ENCODE results near the gene MALSU1. TPM values are rescaled to one million over a fixed set of nuclear protein-coding genes. Genes with fewer than 3 reads are reported as not detected.

The MALSU1 gene
- total RNA-seq, 4 donors from 2014 or later = 42.4 to 70.6 (median 47.2) TPM

DNA sequence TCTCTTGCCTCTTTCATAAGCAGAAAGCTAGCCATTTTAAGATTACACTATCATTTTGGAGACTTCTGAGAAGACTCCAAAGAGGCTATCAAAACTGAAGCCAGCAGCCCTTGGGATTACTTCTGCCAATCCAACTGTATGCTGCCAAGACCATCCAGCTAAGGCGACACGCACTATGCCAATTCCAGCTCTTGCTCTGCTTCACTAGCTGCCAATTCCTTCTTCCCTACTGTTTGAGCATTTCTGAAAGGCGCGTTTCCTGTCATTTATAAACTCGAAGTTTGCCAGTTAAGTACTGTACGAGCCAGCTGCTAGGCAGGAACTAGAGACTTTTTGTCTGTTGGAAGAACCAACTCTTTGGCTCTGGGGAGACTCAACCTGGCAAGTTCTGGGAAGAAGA, 36.5 kb downstream of the MALSU1 start:
- TF ChIP-seq, protein P1, sequence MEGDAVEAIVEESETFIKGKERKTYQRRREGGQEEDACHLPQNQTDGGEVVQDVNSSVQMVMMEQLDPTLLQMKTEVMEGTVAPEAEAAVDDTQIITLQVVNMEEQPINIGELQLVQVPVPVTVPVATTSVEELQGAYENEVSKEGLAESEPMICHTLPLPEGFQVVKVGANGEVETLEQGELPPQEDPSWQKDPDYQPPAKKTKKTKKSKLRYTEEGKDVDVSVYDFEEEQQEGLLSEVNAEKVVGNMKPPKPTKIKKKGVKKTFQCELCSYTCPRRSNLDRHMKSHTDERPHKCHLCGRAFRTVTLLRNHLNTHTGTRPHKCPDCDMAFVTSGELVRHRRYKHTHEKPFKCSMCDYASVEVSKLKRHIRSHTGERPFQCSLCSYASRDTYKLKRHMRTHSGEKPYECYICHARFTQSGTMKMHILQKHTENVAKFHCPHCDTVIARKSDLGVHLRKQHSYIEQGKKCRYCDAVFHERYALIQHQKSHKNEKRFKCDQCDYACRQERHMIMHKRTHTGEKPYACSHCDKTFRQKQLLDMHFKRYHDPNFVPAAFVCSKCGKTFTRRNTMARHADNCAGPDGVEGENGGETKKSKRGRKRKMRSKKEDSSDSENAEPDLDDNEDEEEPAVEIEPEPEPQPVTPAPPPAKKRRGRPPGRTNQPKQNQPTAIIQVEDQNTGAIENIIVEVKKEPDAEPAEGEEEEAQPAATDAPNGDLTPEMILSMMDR (IDR thresholded peaks at IDR 0.05) = no peak
- no peak for ATAC-seq (ENCODE audit: low FRiP score)
- DNase-seq (ENCODE audit: low spot score) = no peak

DNA sequence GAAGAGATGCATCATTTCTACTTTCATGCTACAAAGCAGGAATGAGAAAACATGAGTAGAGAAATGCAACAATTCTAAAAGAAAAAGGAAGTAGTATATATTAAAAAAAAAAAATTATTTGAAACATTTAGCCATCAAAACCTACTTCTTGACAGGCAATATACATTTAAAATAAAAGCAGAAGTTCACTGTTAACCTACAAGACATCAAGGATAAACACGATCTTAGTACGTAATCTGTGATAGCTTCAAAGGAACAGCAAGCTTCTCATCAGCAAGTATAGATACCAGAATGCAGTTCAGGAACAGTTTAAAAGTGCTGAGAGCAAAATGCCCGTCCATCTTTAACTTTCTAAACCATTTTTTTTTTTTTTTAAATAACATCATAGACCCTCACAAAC, 36.9 kb downstream of the MALSU1 start:
- ATAC-seq (ENCODE audit: low FRiP score) = no peak
- no peak for DNase-seq (ENCODE audit: low spot score)
- TF ChIP-seq, protein P1 (IDR thresholded peaks at IDR 0.05) = no peak

DNA sequence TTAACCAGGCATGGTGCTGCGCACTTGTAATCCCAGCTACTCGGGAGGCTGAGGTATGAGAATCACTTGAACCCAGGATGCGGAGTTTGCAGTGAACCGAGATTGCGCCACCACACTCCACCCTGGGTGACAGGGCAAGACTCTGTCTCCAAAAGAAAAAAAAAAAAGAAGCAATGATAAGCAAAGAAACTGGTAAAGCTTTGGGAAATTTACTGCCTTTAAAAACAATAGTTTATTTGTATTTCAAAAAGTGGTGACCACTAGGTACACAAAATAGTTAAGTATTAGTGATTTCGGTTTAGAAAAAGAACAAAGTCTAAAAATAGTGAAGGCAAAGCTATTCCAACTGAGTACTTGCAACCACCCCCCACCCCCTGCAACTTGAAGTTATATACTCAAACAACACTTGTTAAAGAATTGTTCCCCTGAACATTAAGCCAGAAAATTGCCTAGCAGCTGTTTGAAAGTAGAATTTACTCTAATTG, 37.7 kb downstream of the MALSU1 start:
- ATAC-seq (ENCODE audit: low FRiP score) (no peak), DNase-seq (ENCODE audit: low spot score) (no peak)
- TF ChIP-seq, protein P1 (IDR thresholded peaks at IDR 0.05) = no peak

DNA sequence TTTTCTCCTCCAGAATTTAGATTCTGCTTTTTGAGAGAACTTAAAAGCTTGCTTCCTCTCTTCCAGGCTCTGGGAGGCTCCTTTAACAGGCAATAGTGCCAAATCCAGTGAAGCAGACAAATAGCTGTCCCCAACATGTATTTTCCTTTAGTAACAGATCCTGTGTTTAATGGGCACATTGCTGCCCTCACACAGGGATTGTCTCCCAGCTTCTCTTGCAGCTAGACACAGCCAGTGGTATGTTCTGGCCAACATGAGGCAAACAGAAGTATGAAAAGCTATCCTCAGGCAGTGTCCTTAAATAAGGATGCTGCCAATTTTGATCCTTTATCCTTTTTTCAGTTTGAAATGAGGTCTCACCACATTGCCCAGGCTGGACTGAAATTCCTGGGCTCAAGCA, 38.2 kb downstream of the MALSU1 start:
- TF ChIP-seq, protein P1 (IDR thresholded peaks at IDR 0.05) = no peak
- DNase-seq (ENCODE audit: low spot score) = no peak
- ATAC-seq (ENCODE audit: low FRiP score) = no peak

DNA sequence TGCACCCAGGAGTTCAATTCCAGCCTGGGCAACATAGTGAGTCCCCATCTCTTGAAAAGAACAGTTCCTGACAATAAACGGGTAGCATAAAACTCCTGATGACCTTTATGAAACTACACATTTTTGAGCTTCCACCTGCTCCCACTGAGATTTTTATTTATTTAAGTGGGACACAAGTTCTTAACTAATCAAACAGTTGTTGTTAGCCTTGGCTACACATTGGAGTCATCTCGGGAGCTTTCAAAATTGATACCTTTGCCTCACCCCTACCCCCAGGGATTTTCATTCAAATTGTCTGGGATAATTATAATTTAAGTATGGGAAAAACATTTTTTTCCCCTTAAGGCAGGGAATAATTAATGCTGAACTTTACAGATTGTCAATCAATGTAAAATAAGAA, 39.3 kb downstream of the MALSU1 start:
- TF ChIP-seq, protein P1 (IDR thresholded peaks at IDR 0.05) = no peak
- DNase-seq (ENCODE audit: low spot score) (no peak), ATAC-seq (ENCODE audit: low FRiP score) (no peak)

DNA sequence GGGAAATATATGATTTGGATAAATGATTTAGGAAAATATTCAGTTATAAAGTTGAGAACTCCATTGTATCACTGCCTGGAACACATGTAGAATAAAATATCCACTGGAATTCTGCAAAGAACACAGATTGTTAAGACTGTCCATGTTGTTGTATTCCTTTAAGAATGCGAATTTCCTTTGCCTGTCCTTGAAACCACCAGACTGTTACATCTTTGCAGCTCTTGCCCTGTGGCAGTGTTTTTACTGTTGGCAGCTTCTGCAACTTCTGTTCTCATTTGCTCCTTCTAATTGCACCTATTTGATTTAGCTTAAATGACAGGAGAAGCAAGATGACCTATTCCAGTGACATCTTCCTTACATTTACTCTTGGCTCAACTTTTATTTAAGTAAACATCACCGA, 39.7 kb downstream of the MALSU1 start:
- ATAC-seq (ENCODE audit: low FRiP score) (no peak), DNase-seq (ENCODE audit: low spot score) (no peak)
- TF ChIP-seq, protein P1 (IDR thresholded peaks at IDR 0.05) = no peak

DNA sequence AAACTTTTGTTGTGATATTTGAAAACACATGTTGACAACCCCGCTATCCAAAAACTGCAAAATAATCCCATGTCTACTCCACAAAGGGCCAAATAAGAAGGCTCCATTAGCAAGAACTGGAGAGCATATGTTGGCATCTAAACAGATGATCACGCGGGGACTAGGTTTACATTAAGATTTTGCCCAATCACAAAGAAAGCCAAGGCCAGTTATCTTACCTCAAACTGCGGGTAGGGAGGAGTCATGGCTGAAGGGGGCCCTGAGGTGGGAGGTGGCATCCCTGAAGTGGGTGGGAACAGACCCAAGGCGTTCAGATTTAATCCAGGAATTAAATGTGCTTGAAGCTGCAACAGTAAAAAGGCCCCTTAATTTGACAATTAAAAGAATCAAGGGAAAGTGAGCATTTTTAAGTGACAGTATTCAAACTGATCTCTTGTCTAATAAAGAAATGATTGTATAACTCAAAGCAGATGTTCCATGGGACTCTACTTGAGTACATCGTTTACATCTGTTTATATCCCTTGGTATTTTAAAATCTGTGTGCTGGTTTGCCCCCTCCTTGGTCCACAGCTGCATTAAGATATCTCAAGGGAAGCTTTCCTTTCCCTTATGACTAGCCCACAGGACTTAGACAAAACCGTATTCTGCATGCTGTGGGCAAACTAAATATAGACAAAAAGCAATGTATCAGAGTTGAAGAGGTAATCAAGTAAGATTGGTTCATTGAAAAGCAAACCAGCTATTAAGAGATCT, 42.9 kb downstream of the MALSU1 start:
- ATAC-seq (ENCODE audit: low FRiP score) = no peak
- TF ChIP-seq, protein P1 (IDR thresholded peaks at IDR 0.05) = no peak
- DNase-seq (ENCODE audit: low spot score) = no peak
